NOMO-1 treated with dmso at 0.1 percent for 144 hours (cell line): ENCODE measurements around the gene ANKRD13B.
"Not testable (repeated sequence)": the region's sequence is repeated elsewhere in the genome, so short reads cannot be mapped to it uniquely, and the experiment has no call there.

ENCODE experiments used
- DNase-seq: peaks from one replicate; lab custom pipeline; 2025; ENCODE audit not compliant: unreplicated experiment; lab: John Stamatoyannopoulos, UW

Gene ANKRD13B

DNA sequence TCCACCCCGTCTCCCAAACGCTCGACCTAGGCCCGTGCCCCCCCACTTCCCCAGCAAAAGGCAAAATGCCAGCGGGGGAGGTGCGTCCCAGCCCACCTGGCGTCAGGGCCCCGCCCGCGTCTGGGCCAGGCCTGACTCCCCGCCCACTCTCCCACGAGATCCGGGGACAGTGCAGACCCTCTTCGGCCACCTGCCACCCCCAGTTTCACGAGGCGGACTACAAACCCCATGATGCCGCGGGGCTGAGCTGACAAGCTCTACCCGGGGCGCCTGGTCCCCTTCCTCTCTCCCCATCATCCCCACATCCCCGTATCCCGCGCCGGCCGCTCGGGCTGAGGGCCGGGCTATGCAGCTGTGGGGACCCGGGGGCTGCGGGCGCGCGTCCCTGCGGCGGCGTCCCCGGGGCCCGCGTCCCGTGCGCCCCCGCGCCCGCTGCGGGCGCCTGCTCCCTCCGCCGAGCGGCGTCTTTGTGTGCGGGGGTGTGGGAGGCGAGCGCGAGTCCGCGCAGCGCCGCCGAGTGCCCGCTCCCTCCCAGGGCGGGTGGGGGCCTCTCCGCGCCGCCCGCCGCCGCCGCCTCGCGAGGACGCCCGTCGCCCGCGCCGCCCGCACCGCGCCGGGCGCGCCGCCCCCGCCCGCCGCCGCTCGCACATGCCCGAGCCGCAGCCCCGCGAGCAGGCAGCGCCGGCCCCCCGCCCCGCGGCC lies at the start of gene ANKRD13B:
TSS of gene ANKRD13B (plus strand) at position 283 of the 702 bp plus-strand sequence. CDS start 490 bp downstream, outside the sequence.
- no peak for DNase-seq

DNA sequence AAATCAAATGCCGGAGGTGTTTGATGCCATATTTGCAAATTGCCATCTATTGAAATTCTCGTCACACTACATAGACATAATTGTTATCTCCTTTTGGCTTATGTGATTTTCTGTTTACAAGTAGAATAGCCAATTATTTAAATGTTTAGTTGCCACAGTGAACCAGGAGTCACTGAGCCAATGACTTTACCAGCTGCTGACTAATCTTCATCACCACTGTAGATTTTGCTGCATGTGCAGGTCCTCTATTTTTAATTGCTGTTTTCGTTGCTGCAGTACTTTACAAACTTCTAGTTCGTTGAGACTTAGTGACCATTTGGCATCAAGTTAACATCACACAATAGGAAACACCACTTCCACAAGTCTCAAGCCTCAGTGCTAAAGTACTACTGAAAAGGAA lies 48.9 kb upstream of the ANKRD13B start:
- DNase-seq: no peak

DNA sequence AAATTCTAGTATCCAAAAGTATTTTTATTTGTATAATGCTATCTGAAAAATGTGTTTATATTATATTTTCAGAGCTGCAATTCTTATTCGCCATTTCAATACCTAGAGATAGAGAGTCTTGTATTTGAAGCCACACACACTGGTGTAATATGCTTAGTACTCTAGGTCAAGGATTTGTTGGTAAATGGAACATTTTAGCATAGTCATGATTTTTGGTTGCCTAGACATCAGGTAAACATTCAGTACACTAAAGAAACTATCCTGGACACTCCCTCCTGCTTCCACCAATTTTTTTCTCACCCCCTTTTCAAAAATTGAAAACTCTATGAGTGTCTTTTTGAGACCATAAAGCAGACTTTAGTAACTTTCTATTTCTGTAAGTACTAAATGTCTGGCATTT lies 46.8 kb upstream of the ANKRD13B start:
- DNase-seq: no peak

DNA sequence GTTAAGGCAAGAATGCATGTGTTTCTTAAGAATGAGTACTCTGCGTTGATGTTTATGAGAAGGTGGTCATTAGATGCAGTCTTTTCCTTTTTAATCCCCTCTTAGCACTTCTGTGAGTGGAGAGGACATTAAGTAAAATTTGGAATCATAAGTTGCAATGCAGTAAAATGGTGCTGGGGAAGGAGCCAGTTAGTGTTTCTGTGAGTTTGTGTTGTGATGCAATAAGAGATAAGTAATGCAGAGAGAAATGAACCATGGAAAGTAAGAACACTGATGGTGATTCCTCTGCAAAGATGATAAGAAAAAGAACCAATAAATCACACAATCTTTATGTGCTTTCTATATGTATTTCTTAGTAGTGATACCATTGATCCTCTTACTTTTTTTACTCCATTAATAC lies 46.1 kb upstream of the ANKRD13B start:
- DNase-seq: no peak

DNA sequence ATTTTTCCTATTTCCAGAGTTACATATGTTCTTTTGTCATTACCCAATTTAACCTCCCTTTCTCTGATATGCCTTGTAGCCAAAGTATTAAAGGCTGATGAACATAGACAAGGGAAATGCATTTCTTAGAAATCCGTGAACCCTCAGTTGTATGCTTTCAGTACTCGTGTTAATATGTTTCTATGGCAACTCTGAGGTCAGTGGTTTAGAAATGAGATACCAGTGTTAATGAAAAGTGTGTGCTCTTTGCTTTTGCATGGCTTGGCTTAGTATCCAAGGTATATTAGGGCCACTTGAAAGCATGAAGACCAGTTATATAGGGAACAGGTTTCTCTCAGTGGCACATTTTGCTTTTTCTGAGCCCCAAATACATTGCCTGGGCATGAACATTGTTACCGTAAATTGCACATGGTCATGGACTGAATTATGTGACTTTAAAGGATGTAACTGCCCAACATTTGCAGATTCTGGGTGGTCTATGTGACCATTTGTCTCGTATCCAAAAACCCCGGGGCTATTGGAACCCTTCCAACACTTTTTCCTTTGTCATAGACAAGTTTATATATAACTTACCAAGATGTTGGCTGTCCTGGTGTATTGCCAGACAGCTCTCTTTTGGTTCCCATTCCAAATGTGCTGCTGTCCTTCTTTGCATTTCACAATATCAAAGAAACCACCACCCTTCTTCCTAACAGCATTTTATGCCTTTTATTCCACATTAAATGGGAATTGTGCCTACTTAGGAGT lies 43.6 kb upstream of the ANKRD13B start:
- DNase-seq: no peak

DNA sequence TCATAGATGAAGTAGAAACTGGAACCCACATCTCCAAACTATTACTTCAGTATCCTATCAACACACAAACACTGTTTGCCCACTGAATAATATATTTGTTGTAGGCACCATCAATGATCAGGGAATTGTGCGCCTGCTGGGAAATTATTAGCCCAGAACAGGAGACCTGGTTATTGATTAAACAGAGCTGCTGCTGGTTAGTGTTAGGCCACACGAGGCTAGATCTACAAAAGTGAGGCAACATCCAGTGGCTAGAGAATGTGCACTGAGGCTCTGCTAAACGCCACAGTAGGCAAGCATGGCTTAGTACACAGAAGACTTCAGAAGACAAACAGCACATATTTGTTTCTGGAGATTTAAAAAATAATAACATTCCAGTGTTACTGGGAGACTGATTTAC lies 37.1 kb upstream of the ANKRD13B start:
- DNase-seq: no peak

DNA sequence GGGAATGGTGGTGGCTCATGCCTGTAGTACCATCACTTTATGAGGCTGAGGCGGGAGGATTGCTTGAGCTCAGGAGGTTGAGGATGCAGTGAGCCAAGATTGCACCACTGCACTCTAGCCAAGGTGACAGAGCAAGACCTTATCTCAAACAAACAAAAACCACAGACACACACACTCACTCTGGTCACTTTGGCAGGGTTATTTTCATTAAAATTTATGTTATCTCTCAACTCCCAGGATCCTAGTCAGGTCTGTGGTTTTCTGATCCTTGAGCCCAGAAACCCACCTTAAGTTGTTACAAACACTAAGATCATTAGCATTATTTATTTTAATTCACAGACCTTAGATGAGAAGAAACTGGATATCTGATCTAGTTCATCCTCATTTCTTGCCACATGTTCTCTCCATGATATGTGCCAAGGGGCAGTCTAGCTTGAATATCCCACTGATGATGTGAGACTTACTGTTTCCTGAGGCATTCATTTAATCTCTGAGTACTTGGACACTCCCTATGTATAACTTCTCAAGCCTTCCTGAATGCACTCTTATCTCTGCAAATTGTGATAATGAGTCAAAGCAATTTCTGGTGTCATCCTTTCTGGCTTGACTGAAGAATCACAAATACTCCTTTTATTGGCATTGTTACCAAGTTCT lies 35.7 kb upstream of the ANKRD13B start:
- DNase-seq: no peak

DNA sequence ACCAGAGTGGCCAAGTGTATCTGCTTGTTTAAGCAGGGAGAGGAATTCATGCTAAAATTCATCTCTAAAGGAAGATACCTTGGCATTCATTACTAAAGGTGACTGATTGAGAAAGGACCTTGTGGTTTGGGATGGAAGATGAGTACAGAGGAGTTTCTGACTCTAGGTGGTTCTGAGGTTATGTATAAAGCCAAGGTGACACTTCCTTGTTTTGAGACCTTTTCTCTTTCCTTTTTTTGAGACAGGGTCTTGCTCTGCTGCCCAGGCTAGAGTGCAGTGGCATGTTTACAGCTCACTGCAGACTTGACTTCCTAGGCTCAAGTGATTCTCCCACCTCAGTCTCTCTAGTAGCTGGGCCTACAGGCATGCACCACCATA lies 35.2 kb upstream of the ANKRD13B start:
- no peak for DNase-seq

DNA sequence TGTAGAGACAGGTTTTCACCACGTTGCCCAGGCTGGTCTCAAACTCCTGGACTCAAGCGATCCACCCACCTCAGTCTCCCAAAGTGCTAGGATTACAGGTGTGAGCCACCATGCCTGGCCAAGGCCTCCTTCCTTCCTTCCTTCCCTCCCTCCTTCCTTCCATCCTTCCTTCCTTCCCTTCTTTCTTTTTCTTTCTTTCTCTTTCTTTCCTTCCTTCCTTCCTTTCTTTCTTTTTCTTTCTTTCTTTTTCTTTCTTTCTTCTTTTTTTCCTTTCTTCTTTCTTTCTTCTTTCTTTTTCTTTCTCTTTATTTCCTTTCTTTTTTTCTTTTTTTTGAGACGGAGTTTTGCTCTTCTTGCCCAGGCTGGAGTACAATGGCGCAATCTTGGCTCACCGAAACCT lies 34.8 kb upstream of the ANKRD13B start:
- not testable (repeated sequence) for DNase-seq

DNA sequence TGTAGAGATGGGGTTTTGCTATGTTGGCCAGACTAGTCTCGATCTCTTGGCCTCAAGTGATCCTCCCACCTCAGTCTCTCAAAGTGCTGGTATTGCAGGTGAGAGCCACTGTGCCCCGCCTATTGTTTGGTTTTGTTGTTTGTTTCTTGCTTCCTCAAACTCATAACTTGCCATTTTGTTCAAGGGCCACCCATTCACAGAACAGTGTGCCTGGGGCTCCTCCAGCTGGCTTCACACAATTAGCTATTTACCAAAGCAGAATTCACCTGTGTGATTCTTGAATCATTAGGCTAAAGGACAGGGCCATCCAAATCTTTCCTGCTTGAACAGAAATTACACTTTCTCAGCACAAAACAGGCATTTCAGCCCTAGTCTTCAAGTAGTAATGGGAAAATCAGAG lies 33.3 kb upstream of the ANKRD13B start:
- DNase-seq: no peak

DNA sequence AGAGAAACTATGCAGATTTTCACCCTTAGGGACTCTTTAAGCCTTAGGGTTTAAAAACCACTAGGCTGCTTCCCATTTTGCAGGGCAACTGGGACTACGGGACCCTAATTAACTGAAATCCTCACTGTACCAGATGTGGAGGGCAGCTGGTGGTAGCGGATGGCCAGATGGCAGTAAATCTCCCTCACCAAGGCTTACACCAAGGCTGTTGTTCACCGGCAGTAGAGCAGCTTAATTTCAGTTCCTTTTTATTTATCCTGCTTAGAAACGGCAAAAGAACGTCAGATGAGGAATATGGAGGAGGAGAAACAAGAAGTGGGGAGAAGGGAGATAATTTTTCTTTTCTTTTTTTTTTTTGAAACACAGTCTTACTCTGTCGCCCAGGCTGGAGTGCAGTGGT lies 32.6 kb upstream of the ANKRD13B start:
- DNase-seq: peak; percentile 81

DNA sequence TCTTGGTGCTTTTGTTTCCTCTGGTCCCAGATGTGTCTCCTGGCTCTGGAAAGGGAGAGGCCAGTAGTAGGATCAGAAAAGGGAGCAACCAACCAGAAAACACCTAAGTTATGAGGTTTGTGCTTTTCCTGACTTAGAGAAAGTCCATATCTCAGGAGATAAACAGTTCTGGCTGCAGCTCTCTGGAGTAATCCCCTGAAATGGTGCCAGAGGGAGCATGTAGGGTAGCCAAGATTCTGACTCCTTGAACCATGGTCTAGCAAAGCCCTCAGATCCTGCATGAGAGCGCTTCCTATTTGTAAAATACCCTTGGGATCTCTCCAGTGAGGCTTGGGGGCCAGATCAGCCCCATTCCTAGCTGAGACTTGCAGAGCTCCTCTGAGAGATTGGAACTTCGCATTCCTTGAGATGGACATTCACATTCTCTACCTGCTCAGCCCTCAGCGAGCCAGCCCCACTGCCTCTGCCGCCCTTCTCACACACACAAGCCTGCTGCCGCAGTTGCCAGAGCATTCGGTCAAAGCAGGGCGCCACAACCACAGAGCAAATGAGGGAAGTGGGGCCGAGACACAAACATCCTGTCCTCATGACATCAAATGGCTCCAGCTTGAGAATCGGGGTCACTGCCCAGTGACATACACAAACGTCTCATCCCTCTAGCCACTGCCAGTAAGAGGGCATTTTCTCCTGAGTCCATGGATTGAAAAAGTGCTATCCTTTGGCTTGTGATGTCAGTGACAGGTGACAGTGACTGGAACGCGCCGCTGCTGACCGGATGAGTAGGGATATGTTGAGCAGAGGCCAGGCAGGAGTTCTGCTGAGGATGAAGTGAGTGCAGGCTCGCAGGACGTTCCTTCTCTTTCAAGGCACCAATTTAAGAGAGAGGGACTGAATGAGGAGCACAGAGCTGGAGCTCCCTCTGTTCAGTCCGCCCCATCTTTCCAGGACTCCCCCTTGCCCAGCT lies 31.1 kb upstream of the ANKRD13B start:
- no peak for DNase-seq

DNA sequence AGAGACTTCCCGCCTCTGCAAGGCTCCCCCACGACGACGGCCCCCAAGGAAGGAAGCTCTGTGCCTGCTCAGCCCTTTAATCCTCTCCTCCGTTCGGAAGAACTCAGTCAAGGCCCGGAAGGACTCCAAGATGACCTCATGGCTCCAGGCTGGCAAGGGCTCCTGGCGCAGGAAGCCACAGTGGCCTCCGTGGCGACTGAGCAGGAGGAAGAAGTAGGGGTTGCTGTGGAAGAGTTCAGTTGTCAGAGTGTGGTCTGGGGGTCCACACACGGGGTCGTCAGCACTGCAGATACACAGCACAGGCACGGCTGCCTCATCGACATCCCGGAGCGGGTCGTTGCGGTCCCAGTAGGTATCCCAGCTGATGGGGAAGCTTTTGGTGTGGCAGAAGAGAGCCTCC lies 30.3 kb upstream of the ANKRD13B start:
- no peak for DNase-seq

DNA sequence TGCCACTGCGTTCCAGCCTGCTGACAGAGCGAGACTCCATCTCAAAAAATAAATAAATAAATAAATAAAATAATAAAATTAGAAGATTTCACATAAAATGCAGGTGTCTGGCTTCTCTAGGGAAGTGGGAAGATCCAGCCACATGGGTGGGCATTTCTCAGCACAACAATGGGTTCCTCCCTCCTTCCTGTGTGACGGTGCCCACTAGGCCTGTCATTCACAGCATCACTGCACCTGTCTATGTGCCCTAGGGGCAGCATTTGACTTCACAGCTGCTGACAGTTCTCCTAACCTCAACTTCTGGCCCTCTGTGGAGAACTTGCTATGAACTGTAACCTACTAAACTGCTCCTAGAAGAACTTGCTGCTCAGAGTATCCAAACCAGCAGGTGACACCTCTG lies 29.1 kb upstream of the ANKRD13B start:
- DNase-seq: no peak

DNA sequence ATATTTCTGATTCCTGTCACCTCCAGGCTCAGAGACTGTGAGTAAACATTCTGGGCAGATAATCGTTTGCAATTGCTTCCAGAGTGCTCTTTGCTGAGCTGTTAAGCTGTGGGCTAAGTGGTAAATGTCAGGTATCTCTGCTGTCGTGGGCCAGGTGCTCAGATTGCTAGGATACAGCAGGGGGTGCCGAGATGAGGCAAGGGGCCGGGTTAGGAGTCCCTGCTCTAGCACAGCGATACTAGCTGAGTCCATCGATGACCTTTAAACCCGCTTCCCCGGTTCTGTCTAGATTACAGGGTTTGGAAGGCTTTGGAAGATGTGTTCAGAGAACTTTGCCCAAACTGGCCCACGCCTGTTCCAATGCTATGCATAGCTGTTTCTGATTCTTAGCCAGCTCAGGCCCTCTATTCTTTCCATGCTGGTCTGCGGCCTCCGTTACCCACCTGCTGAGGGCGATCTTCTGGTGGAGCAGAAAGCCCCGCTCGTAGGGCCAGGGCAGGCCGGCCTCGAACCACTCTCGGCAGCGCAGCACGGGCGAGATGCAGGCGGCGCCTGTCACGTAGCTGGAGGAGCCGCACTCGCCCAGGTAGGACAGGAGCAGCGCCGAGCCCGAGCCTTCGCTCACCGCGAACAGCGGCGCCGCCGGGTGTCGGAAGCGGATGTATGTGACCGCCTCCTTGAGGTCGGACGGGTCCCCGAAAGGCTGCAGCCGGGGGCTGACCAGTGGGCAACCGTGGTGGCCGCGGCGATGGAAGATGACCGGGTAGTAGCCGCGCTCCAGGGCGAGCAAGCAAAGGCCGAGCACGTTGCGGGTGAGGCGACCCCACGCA lies 27.1 kb upstream of the ANKRD13B start:
- peak; percentile 25 for DNase-seq

DNA sequence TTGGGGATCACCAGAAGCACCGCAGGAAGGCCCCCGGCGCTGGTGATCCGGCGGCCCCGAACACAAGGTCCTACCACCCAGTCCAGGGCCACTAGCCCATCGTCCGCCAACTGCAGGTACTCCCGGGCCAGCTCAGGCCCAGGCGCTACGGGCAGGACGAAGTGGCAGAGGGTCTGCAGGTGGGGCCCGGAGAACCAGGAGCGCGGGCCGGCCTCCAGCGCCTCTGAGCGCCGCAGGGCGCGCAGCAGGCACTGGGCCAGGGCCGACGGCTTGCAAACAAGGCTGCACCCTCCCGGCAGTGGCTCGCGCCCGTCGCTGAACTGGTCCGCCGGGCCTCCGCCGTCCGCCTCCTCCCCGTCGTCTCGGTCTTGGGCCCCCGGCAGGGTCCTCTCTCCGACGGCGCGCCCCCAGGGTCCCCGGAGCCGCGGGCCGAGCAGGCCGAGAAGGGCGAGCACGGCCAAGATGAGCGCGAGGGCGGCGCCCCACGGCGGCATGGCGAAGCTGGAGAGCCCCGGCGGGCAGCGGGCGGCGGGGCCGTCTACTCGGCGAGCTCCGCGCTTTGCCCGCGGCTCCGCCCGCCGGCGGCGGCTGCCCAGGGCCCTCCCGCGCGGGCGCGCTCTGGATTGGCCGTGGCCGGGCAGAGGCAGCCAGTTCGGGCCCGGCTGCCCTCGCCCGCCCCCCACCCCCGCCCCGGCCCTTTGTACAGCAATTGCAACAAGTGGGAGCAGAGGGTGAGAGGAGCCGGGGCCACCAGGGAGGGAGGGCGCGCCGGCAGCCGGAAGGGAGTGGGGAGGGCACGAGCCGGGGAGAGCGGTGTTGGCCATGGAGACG lies 26.2 kb upstream of the ANKRD13B start, which contains the start of gene ABHD15:
TSS of gene ABHD15 (minus strand) at position 565 of the 831 bp plus-strand sequence. CDS start at position 494, 71 bp downstream.
- DNase-seq: peak; percentile 56

DNA sequence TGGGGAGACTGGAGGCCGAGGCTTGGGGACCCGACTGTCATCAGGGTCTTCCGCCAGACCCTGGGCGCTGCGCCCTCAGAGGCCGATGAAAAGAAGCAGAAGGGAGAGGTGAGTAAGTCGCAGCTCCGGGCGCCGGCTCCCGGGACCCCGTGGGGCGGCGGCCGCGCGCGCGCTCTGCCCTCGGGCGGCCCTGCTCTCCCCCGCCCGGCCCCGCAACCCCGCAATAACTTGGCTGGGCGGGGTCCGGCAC lies 25.7 kb upstream of the ANKRD13B start:
- no peak for DNase-seq

DNA sequence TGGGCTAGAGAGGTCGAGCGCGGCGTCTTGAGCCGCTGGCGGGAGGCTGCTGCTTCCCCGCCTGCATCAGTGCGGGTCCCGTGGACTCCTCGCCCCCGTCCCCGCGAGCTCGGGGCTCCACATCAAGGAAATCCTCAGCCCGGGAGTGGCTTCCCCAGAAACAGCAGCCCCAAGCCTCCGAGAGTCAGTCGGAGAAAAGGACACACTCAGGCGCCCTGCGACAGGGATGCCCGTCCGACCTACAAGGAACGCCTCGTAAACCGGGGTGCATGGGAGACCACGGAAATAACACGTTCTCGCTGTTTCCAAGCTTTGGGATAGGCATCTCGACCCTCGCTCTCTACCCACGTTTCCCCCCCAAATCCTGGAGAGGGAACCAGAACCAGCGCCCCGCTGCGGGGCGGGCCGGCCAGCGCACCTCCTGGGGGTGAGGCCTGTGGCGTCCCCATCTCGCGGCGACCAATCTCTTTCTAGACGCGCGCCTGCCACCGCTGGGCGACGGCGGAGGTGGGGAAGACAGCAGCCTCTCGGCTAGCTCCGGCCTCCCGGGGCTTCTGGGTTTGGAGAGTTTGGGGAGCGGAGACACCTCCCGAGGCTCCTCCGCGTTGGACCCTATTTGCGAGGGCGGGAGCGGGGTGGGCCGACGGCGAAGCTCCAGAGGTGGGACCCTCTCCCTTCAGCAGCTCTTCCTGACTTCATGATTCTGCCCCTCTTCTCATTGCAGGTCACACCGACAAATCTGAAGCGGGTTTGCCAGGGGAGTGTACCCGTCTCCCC lies 25.2 kb upstream of the ANKRD13B start:
- peak; percentile 62 for DNase-seq
